ENCODE results near the gene DGKH.

- TF ChIP-seq ELF4 (CRISPR knock-in tag; IDR thresholded peaks at IDR 0.05; ENCODE audit: borderline replicate concordance) (no peak), KAT7 (CRISPR knock-in tag; IDR thresholded peaks at IDR 0.05; ENCODE audit: borderline replicate concordance) (no peak), CTCF (CRISPR knock-in tag; IDR thresholded peaks at IDR 0.05) (no peak), POGZ (CRISPR knock-in tag; IDR thresholded peaks at IDR 0.05) (no peak), SP2 (CRISPR knock-in tag; IDR thresholded peaks at IDR 0.05) (no peak), FLYWCH1 (CRISPR knock-in tag; IDR thresholded peaks at IDR 0.05) (no peak), POLR2A (IDR thresholded peaks at IDR 0.05; ENCODE audit: insufficient read depth in 1 of 2, low read depth in 2 of 2, low read length in 2 of 2) (no peak), MYC (CRISPR knock-in tag; IDR thresholded peaks at IDR 0.05; ENCODE audit: borderline replicate concordance) (no peak), POGK (CRISPR knock-in tag; conservative IDR thresholded peaks at IDR 0.05) (no peak)
These were observed 127.8 kb downstream of the DGKH start for GRCh38 chr13:42176294-42176693.
